ENCODE measurements around the gene SLC23A2. TPM values are rescaled to one million over a fixed set of nuclear protein-coding genes. Genes with fewer than 3 reads are reported as not detected.

SLC23A2 gene
- total RNA-seq, 2 donors from 2014 or later = 21.0 to 39.1 TPM

DNA sequence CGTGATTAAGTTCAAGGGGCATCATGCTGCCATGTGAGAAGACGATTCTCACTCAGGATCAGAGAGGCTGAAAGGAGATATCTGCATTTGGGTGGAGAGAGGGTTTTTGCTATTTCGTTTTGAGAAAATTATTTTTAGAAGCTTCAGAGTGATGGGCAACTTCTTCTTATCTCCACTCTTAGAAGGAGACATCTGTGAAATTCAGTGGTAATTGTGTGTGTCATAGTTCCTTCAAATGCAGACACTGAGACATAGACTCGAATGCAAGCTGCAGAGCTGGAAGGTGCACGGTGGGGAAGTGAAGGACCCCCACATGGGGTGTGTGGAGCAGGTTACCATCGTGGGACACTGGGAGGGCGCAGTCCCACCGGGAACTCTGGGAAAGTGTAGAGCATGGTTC is 162.8 kb downstream of the SLC23A2 start:
- 75% methylated on average over 8 of the region's 8 CpGs for WGBS
- no peak for DNase-seq (ENCODE audit: low spot score)

DNA sequence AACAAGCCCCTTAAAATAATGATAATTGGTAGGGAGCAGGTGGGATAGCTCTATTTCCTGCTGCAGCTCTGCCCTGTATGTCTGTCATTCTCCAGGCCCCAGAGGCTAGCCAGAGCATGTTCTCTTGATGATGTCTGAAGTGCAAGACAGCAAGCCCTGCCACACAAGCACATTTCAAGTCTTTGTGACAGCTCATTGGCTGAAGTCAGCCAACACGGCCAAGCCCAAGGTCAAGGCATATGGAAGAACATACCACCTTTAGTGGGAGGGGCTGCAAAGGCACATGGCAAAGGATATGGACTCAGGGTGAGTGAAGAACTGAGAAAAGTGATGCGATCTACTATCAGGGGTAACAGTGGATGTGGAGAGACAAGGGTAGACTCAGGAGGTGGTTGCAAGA is 163.6 kb downstream of the SLC23A2 start:
- intact Hi-C loops (cut with DNase I) = no loop called here
- no peak for DNase-seq (ENCODE audit: low spot score)
- Histone ChIP-seq H3K36me3 (no peaks in the 10 kb centered on the region), H3K27me3 (replicated peaks; ENCODE audit: insufficient read depth) (no peaks in the 10 kb centered on the region), H3K4me1 (replicated peaks) (no peaks in the 10 kb centered on the region), H3K9me3 (no peaks in the 10 kb centered on the region), H3K27ac (no peak overlapping the region), H3K4me3 (no peak overlapping the region)
- 83% methylated on average over 2 of the region's 2 CpGs for WGBS
- no peak for TF ChIP-seq POLR2A (IDR thresholded peaks at IDR 0.05)
- TF ChIP-seq, protein P1, sequence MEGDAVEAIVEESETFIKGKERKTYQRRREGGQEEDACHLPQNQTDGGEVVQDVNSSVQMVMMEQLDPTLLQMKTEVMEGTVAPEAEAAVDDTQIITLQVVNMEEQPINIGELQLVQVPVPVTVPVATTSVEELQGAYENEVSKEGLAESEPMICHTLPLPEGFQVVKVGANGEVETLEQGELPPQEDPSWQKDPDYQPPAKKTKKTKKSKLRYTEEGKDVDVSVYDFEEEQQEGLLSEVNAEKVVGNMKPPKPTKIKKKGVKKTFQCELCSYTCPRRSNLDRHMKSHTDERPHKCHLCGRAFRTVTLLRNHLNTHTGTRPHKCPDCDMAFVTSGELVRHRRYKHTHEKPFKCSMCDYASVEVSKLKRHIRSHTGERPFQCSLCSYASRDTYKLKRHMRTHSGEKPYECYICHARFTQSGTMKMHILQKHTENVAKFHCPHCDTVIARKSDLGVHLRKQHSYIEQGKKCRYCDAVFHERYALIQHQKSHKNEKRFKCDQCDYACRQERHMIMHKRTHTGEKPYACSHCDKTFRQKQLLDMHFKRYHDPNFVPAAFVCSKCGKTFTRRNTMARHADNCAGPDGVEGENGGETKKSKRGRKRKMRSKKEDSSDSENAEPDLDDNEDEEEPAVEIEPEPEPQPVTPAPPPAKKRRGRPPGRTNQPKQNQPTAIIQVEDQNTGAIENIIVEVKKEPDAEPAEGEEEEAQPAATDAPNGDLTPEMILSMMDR (IDR thresholded peaks at IDR 0.05) = no peak
- TF ChIP-seq POLR2AphosphoS5 (IDR thresholded peaks at IDR 0.05) = no peak

More for the DNA sequence above, 162.8 kb downstream of the SLC23A2 start:
- Histone ChIP-seq H3K9me3 (no peaks in the 10 kb centered on the region), H3K36me3 (no peaks in the 10 kb centered on the region), H3K27ac (no peak overlapping the region), H3K4me3 (no peak overlapping the region), H3K4me1 (replicated peaks) (no peaks in the 10 kb centered on the region), H3K27me3 (replicated peaks; ENCODE audit: insufficient read depth) (no peaks in the 10 kb centered on the region)
- TF ChIP-seq, protein P1 (IDR thresholded peaks at IDR 0.05) = no peak
- TF ChIP-seq POLR2AphosphoS5 (IDR thresholded peaks at IDR 0.05) = no peak
- TF ChIP-seq POLR2A (IDR thresholded peaks at IDR 0.05) = no peak
- intact Hi-C loops (cut with DNase I) = no loop called here

DNA sequence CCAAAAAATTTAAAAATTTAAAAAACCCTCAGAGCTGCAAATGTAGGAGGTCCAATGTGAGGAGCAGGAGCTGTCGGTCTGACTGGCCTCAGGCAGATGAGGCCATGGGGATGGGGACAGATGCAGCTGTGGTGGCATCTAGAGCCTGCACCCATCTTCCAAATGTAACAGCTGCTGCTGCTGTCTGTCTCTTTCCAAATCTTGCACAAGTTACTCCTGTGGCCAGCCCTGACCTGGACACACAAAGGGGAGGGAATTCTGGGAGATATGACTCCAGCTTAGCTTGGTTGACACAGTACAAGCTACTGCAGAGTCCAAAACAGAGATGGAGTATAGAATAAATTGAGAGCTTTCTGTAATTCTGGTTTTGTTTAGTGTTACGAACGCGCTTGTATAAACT is 164.4 kb downstream of the SLC23A2 start:
- DNase-seq (ENCODE audit: low spot score) = no peak
- no peak overlapping the region for H3K4me3 ChIP-seq
- H3K27me3 ChIP-seq (replicated peaks; ENCODE audit: insufficient read depth) = no peaks in the 10 kb centered on the region
- no peaks in the 10 kb centered on the region for H3K36me3 ChIP-seq
- TF ChIP-seq POLR2A (IDR thresholded peaks at IDR 0.05) (no peak), POLR2AphosphoS5 (IDR thresholded peaks at IDR 0.05) (no peak)
- TF ChIP-seq, protein P1 (IDR thresholded peaks at IDR 0.05) = no peak
- intact Hi-C loops (cut with DNase I) = no loop called here
- H3K27ac ChIP-seq = no peak overlapping the region
- no peaks in the 10 kb centered on the region for H3K9me3 ChIP-seq
- WGBS = 61% methylated on average over 4 of the region's 4 CpGs
- no peaks in the 10 kb centered on the region for H3K4me1 ChIP-seq (replicated peaks)

DNA sequence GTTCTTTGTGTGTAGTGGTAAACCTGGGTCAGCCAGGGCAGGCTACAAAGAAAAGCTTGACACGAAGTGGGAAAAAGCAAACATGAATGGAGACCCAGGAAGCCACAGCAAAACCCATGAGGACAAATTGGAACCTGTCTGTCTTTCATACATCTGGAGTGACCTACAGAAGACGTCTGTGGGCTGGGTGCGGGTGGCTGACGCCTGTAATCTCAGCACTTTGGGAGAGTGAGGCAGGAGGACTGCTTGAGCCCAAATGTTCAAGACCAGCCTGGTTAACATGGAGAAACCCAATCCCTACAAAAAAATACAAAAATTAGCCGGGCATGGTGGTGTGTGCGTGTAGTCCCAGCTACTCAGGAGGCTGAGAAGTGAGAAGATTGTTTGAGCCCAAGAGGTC is 164.8 kb downstream of the SLC23A2 start:
- WGBS = 92% methylated on average over 6 of the region's 6 CpGs
- TF ChIP-seq, protein P1 (IDR thresholded peaks at IDR 0.05) = no peak
- TF ChIP-seq POLR2AphosphoS5 (IDR thresholded peaks at IDR 0.05) (no peak), POLR2A (IDR thresholded peaks at IDR 0.05) (no peak)
- DNase-seq (ENCODE audit: low spot score) = no peak
- Histone ChIP-seq H3K27me3 (replicated peaks; ENCODE audit: insufficient read depth) (no peaks in the 10 kb centered on the region), H3K4me1 (replicated peaks) (no peaks in the 10 kb centered on the region), H3K9me3 (no peaks in the 10 kb centered on the region), H3K27ac (no peak overlapping the region), H3K4me3 (no peak overlapping the region), H3K36me3 (no peaks in the 10 kb centered on the region)
- intact Hi-C loops (cut with DNase I) = no loop called here

DNA sequence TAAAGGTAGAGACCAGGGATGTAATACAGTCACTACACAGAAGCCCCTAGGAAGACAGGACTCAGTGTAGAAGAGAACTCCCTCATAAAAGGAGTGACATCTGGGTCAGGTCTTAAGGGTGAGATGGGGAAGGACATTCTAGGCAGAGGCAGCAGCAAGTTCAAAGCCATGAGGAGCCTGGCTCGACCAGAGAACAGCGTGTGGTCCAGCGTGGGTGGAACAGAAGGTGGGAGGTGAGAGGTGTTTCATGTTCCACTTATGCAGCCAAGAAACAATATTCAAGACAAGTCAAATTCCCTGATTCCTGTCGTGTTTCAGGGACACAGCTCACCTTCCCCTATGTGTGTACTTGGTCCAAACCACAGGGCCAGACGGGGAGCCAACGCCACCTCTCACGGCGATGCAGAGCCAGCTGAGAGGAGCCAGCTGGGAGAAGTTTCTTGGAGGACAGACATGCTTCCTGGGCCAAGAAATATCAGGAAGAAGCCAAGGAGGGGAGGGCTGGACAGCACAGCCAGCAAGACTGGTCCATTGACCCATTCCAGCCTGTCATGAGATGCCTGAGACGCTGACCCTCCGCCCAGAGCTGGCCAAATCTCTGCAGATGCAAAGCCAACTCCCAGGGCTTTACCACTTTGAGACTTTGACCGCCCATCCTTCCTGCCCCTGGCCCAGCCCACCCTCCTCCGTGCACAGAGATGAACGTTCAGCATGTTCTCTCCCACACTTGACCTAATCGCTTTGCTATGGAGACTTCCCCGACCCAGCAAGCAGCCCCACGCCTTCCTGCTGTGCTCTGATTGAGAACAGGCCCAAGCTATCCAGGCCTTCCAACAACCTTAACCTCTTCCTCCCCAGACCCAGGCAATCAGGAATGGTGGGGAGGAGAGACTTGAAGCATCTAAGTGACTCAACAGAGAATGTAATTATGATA is 165.8 kb downstream of the SLC23A2 start:
- Histone ChIP-seq H3K36me3 (no peaks in the 10 kb centered on the region), H3K9me3 (no peaks in the 10 kb centered on the region), H3K27ac (no peak overlapping the region), H3K4me1 (replicated peaks) (no peaks in the 10 kb centered on the region), H3K27me3 (replicated peaks; ENCODE audit: insufficient read depth) (no peaks in the 10 kb centered on the region), H3K4me3 (no peak overlapping the region)
- intact Hi-C loops (cut with DNase I) = no loop called here
- 19% methylated on average over 16 of the region's 16 CpGs for WGBS
- DNase-seq (ENCODE audit: low spot score) = no peak
- TF ChIP-seq POLR2A (IDR thresholded peaks at IDR 0.05) (no peak), POLR2AphosphoS5 (IDR thresholded peaks at IDR 0.05) (peak; percentile 36)
- TF ChIP-seq, protein P1 (IDR thresholded peaks at IDR 0.05) = no peak

All from prostate gland (tissue), 2 donors.